Bronchus fibroblast of lung (primary cell): ENCODE measurements around the gene COX6A1. TPM values are rescaled to one million over a fixed set of nuclear protein-coding genes. Genes with fewer than 3 reads are reported as not detected.

ENCODE experiments used
- total RNA-seq: library from RNA; depleted of rRNA; stranded (reverse); fragments of >200 nt; gene quantifications from 2 replicates; pipeline ENCODE4 v1.2.3, GENCODE V29; 2015

COX6A1 gene
- total RNA-seq: 821 and 928 TPM in 2 replicates

DNA sequence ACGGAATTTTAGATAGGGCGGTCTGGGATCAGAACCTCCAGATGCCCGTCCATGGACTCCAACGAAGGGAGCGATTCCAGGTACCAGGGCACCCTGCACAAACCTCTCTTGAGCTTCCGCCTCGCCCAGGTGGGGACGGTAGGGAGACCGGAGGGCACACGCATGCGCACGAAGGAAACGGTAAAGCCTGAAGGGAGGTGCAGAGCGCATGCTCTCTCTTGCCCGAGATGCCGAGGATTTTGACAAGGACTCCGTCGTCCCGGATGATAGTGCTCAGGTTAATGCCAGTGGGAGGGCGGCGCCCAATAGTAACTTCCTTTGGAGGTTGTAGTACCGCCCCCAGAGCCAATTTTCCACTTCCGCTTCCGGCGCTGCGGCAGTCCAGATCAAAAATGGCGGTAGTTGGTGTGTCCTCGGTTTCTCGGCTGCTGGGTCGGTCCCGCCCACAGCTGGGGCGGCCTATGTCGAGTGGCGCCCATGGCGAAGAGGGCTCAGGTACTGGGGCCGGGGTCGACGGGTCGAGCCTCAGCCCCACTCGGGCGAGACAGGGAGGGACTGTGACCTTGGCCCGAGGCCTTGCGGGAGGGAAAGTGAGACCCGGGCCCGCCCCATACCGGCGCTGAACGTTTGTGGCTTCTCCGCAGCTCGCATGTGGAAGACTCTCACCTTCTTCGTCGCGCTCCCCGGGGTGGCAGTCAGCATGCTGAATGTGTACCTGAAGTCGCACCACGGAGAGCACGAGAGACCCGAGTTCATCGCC lies at the start of gene COX6A1:
TSS of gene COX6A1 (plus strand) at position 379 of the 760 bp plus-strand sequence. CDS start at position 393, 14 bp downstream.

DNA sequence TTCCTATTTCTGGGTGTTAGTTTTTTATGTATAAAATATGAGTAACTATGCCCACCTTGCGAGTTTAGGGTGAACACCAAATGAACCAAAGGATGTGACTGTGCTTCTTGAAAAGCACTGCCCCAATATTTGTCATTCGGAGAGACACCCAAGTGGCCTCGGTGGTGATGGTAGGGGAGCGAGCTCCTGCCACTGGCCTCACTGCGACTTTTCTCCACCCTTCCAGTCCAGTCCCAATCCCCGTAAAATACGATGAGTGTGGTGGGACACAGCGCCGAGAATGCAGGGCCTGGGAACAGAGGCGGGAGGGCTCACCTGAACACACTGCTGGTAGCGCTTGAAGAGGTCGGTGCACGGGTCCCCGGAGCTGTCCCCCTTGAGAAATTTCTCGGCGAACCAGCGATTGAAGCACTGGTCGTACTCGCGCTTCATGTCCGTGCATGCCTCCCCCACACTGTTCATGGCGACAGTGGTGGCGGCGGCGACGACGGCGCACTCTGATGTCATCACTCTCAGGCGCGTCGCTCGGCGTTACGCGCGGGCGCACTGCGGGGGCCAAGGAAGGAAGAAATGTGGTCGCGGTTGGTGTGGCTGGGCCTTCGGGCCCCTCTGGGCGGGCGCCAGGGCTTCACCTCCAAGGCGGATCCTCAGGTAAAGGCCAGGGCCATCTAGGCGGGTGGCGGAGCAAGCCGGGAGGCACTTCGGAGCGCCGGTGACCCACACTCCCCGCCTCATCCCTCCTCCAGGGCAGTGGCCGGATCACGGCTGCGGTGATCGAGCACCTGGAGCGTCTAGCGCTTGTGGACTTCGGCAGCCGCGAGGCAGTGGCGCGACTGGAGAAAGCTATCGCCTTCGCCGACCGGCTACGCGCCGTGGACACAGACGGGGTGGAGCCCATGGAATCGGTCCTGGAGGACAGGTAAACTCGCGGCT lies 8.3 kb downstream of the COX6A1 start, which contains the start of the genes GATC and TRIAP1:
TSS of gene GATC (plus strand) at position 534 of the 933 bp plus-strand sequence. CDS start at position 571, 37 bp downstream.
TSS of gene TRIAP1 (minus strand) at position 474 of the 933 bp plus-strand sequence. CDS start at position 462, 12 bp downstream.

DNA sequence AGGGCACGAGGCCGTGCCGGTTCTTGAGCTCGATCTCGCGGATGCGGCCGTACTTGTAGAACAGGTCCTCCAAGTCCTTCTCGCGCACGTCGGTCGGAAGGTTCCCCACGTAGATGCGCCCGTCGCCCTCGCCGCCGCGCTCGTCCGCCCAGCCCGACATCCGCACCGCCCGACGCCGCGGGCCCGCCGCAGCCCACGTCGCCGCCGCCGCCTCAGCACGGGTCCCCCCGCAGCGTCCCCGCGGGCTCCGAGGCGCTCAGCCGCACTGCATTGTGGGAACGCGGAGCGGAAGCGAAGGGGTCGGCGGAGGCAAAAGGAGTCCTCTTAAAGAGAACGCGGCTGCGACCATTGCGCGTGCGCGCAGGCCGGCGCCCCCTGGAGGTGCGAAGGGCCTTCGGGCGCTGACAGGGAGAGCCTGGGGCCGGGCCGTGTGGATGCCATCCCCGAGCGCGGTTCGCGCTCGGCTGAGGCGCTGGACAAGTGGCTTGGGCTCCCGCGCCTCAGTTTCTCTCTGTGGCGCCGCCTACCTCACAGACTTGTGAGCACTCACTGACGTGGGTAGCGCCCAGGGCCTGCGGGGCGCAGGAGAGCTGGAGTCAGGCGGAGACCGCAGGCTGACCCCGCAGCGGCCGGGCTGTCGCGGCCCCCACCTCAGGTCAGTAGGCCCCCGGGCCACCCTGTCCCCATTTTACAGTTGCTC lies 31.7 kb downstream of the COX6A1 start, which contains the start of gene SRSF9:
TSS of gene SRSF9 (minus strand) at position 299 of the 700 bp plus-strand sequence. CDS start at position 160, 139 bp downstream.

Other genes starting within 250 kb of the COX6A1 start
- 65.0 and 68.4 TPM in 2 replicates for gene GCN1, start 243.4 kb upstream of the COX6A1 start, total RNA-seq
- 6,662 and 7,212 TPM in 2 replicates for gene RPLP0, start 237.0 kb upstream of the COX6A1 start, total RNA-seq
- 72.0 and 74.5 TPM in 2 replicates for gene PXN, start 172.4 kb upstream of the COX6A1 start, total RNA-seq
- under 0.01 TPM in 2 replicates for gene RNU4-2, start 146.2 kb upstream of the COX6A1 start, total RNA-seq
- under 0.01 TPM in 2 replicates for gene RNU4-1, start 144.9 kb upstream of the COX6A1 start, total RNA-seq
- 0.59 and 1.5 TPM in 2 replicates for gene SIRT4, start 135.8 kb upstream of the COX6A1 start, total RNA-seq
- gene PLA2G1B, start 110.3 kb upstream of the COX6A1 start, total RNA-seq: not detected in 2 replicates
- 0.17 and 0.30 TPM in 2 replicates for gene MSI1, start 68.9 kb upstream of the COX6A1 start, total RNA-seq
- gene TRIAP1, start 8.3 kb downstream of the COX6A1 start, total RNA-seq: 27.8 and 34.6 TPM in 2 replicates
- 16.1 and 18.3 TPM in 2 replicates for gene GATC, start 8.3 kb downstream of the COX6A1 start, total RNA-seq
- gene SRSF9, start 31.6 kb downstream of the COX6A1 start, total RNA-seq: 97.1 and 100 TPM in 2 replicates
- gene DYNLL1, start 58.0 kb downstream of the COX6A1 start, total RNA-seq: 357 and 400 TPM in 2 replicates
- gene COQ5, start 91.0 kb downstream of the COX6A1 start, total RNA-seq: 27.1 and 27.6 TPM in 2 replicates
- gene RNF10, start 96.2 kb downstream of the COX6A1 start, total RNA-seq: 74.3 and 86.5 TPM in 2 replicates
- 49.4 and 54.8 TPM in 2 replicates for gene POP5, start 143.3 kb downstream of the COX6A1 start, total RNA-seq
- under 0.01 TPM in 1 of 2 replicates, not detected in the other for gene CABP1, start 202.5 kb downstream of the COX6A1 start, total RNA-seq
- gene MLEC, start 249.0 kb downstream of the COX6A1 start, total RNA-seq: 64.1 and 67.8 TPM in 2 replicates